ENCODE data around the gene CLASRP. TPM values are rescaled to one million over a fixed set of nuclear protein-coding genes. Genes with fewer than 3 reads are reported as not detected.

The CLASRP gene
- total and polyA plus RNA-seq, 9 of the 15 experiments (the other 6 are each of a cell fraction or from before 2014, with no cell fraction given): 0.94 to 86.3 (median 44.0) TPM

DNA sequence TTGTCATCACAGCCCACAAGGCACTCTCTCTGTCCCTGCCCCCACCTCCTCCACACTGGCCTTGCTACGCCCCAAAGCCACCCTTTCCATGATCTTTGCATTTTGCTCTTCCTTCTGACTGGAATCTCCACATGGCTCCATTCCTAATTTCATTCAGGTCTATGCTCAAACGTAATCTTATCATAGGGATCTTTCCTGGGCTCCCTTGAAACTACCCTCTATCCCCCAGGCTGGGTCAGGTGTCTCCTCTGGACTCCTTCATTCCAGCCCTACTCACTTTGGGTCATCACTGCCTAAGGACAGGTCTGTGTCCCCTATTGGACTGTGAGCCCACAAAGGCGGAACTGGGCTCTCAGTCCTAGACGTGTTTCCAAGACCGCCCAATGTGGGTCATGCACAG is 43.3 kb downstream of the CLASRP start:
- Histone ChIP-seq H3K27ac (ENCODE audit: extremely low read depth, low read depth, low read length) (no peak overlapping the region), H3K79me2 (ENCODE audit: control insufficient read depth, insufficient read depth, low read length) (peaks cover 64% of the 10 kb centered on the region), H3K4me1 (replicated peaks in 1 of 2; ENCODE audit: control insufficient read depth in 2 of 2, insufficient read depth in 2 of 2, low read length in 2 of 2) (peaks cover 15 to 25% of the 10 kb centered on the region in 2 experiments), H3K4me3 (no peak overlapping the region), H3K9ac (ENCODE audit: insufficient read depth in 1 of 2, low read depth in 2 of 2, low read length in 2 of 2) (peak overlapping the region in 1 of 2 experiments; percentile 53; a peak in 1 of 4 replicates), H3K9me3 (replicated peaks; ENCODE audit: control insufficient read depth, insufficient read depth, low read depth, low read length) (no peaks in the 10 kb centered on the region), H3K9me1 (ENCODE audit: control insufficient read depth, insufficient read depth, low read length) (no peaks in the 10 kb centered on the region), H3K36me3 (ENCODE audit: control insufficient read depth, insufficient read depth, low read length) (peaks cover 49% of the 10 kb centered on the region), H3K4me2 (ENCODE audit: insufficient read depth, low read length) (no peak overlapping the region), H2AFZ (ENCODE audit: low read depth, low read length) (no peak overlapping the region), H4K20me1 (replicated peaks; ENCODE audit: control insufficient read depth, insufficient read depth, low read length) (no peaks in the 10 kb centered on the region; the same call in 1 of the 2 replicates), H3K27me3 (ENCODE audit: control insufficient read depth in 2 of 2, insufficient read depth in 2 of 2, low read length in 2 of 2) (no peaks in the 10 kb centered on the region)
- POLR2A ChIA-PET: no interaction called here
- in situ Hi-C loops (cut with MboI): no loop called here
- CTCF ChIA-PET (ENCODE audit: low intra/inter-chr PET ratio): no interaction called here
- WGBS (ENCODE audit: insufficient coverage, low coverage, missing lambda C conversion rate): 87% methylated on average over 5 of the region's 5 CpGs
- no peak for TF ChIP-seq HNRNPK (IDR thresholded peaks at IDR 0.05; ENCODE audit: low read depth, low read length, poor library complexity, severe bottlenecking)
- TF ChIP-seq NR2F6 (CRISPR knock-in tag; IDR thresholded peaks at IDR 0.05): no peak
- peak; percentile 49; the same call in 1 of the 2 replicates for TF ChIP-seq MIER1 (IDR thresholded peaks at IDR 0.05; ENCODE audit: low read depth)
- TF ChIP-seq RUNX1 (IDR thresholded peaks at IDR 0.05; ENCODE audit: low read depth): no peak
- TF ChIP-seq EZH2 (IDR thresholded peaks at IDR 0.05; ENCODE audit: borderline replicate concordance, low read depth, low read length): no peak
- no peak for TF ChIP-seq NCOR1 (IDR thresholded peaks at IDR 0.05)
- TSS peak; percentile 8 for BruUV-seq (replicated peaks)
- intact Hi-C loops (cut with micrococcal nuclease): no loop called here
- no peak for DNase-seq (ENCODE audit: extremely low read depth in 1 of 4, low spot score in 3 of 4)
- FAIRE-seq: no peak
- ATAC-seq: no peak

DNA sequence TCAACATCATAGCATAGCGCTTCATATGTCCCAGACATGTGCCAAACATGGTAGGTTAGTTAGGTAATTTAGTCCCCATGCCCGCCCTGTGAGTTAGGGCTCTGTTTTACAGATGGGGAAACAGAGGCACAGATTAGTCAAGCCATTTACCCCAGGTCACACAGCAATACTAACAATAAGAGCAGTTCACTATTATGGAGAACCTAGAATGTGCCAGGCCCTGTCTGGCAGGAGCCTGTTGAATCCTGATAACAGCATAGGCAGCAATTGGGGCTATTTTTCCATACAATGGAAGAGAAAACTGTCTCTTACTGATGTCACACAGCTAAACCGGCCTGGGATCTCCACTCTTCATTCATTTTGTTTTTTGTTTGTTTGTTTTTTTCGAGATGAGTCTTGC is 47.6 kb downstream of the CLASRP start:
- H4K20me1 ChIP-seq (replicated peaks; ENCODE audit: control insufficient read depth, insufficient read depth, low read length): no peaks in the 10 kb centered on the region; the same call in none of the 2 replicates
- in situ Hi-C loops (cut with MboI) (no loop called here), intact Hi-C loops (cut with micrococcal nuclease) (no loop called here)
- no peak overlapping the region for H3K4me3 ChIP-seq
- H3K9me1 ChIP-seq (ENCODE audit: control insufficient read depth, insufficient read depth, low read length): no peaks in the 10 kb centered on the region
- H3K27ac ChIP-seq (ENCODE audit: extremely low read depth, low read depth, low read length): no peak overlapping the region
- ChIA-PET CTCF (ENCODE audit: low intra/inter-chr PET ratio) (no interaction called here), POLR2A (interaction anchor here (0.5 to 1.8 kb wide), 2 partner anchors 12 to 285 kb away, joined by 4 to 5 read pairs; no protein-coding TSS in a partner anchor)
- peaks cover 38% of the 10 kb centered on the region for H3K79me2 ChIP-seq (ENCODE audit: control insufficient read depth, insufficient read depth, low read length)
- no peak overlapping the region for H2AFZ ChIP-seq (ENCODE audit: low read depth, low read length)
- H3K36me3 ChIP-seq (ENCODE audit: control insufficient read depth, insufficient read depth, low read length): peaks cover 75% of the 10 kb centered on the region
- H3K4me1 ChIP-seq (replicated peaks in 1 of 2; ENCODE audit: control insufficient read depth in 2 of 2, insufficient read depth in 2 of 2, low read length in 2 of 2): peaks cover 0 to 18% of the 10 kb centered on the region in 2 experiments; a peak in 2 of 5 replicates
- no peak for ATAC-seq
- 98% methylated on average over 4 of the region's 4 CpGs for WGBS (ENCODE audit: insufficient coverage, low coverage, missing lambda C conversion rate)
- H3K9me3 ChIP-seq (replicated peaks; ENCODE audit: control insufficient read depth, insufficient read depth, low read depth, low read length): no peaks in the 10 kb centered on the region
- no TSS peak for BruUV-seq (replicated peaks)
- TF ChIP-seq RBBP5 (IDR thresholded peaks at IDR 0.05; ENCODE audit: borderline replicate concordance, insufficient read depth, low read length, poor library complexity, severe bottlenecking): no peak
- TF ChIP-seq TAF9B (IDR thresholded peaks at IDR 0.05; ENCODE audit: partially characterized antibody): no peak
- no peak for TF ChIP-seq ZNF239 (CRISPR knock-in tag; IDR thresholded peaks at IDR 0.05)
- TF ChIP-seq ZNF79 (CRISPR knock-in tag; IDR thresholded peaks at IDR 0.05; ENCODE audit: low read depth): no peak
- no peak for TF ChIP-seq POLR3A (IDR thresholded peaks at IDR 0.05; ENCODE audit: borderline replicate concordance, extremely low read depth, insufficient read depth, insufficient read length)
- no peak for TF ChIP-seq DMBX1 (CRISPR knock-in tag; IDR thresholded peaks at IDR 0.05; ENCODE audit: borderline replicate concordance)
- peak; percentile 50 for TF ChIP-seq RBM25 (IDR thresholded peaks at IDR 0.05; ENCODE audit: low read depth, low read length, severe bottlenecking)
- TF ChIP-seq POLR2AphosphoS2 (IDR thresholded peaks at IDR 0.05; ENCODE audit: low read length): no peak
- no peak for TF ChIP-seq ILF3 (IDR thresholded peaks at IDR 0.05; ENCODE audit: borderline replicate concordance)
- TF ChIP-seq BCOR (IDR thresholded peaks at IDR 0.05): peak; percentile 70; the same call in 1 of the 2 replicates
- peak; percentile 35 for TF ChIP-seq ZFP36 (IDR thresholded peaks at IDR 0.05; ENCODE audit: low read depth, low read length, partially characterized antibody)
- no peaks in the 10 kb centered on the region for H3K27me3 ChIP-seq (ENCODE audit: control insufficient read depth in 2 of 2, insufficient read depth in 2 of 2, low read length in 2 of 2)
- no peak for FAIRE-seq
- no peak for DNase-seq (ENCODE audit: extremely low read depth in 1 of 4, low spot score in 3 of 4)
- H3K9ac ChIP-seq (ENCODE audit: insufficient read depth in 1 of 2, low read depth in 2 of 2, low read length in 2 of 2): no peak overlapping the region
- no peak overlapping the region for H3K4me2 ChIP-seq (ENCODE audit: insufficient read depth, low read length)
